ENCODE measurements around the gene TMC1. TPM values are rescaled to one million over a fixed set of nuclear protein-coding genes. Genes with fewer than 3 reads are reported as not detected.
"Not testable (repeated sequence)": the region's sequence is repeated elsewhere in the genome, so short reads cannot be mapped to it uniquely, and the experiment has no call there.

TMC1 gene
- total RNA-seq, 2 donors from 2014 or later: not detected

DNA sequence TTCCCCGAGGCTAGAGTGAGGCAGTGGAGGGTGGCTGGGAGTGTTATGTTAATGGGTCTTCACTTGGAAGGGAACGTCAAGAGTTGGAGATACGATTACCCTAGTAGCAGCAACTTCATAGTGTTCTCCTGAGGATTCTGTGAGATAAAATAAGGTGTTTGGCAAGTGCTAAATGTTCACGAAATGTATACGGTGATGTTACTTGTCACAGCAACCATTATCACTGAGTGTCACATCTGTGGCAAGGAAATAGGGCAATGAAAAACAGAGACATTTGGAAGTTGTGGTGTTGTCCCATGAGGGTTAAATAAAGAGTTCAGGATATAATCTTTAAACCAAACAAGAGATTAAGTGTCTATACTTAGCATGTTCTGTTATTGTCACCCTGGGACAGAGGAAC is 248.1 kb downstream of the TMC1 start:
- DNase-seq (ENCODE audit: low spot score): no peak
- Mint-ChIP-seq H3K27ac (no peak overlapping the region), H3K9me3 (no peaks in the 10 kb centered on the region), H3K27me3 (peaks cover 2 to 14% of the 10 kb centered on the region in 2 donors), H3K4me3 (no peak overlapping the region), H3K36me3 (no peaks in the 10 kb centered on the region), H3K4me1 (ENCODE audit: low read depth in 2 of 2) (no peaks in the 10 kb centered on the region)
- ATAC-seq: peak in 1 of 2 donors; percentile 17

GRCh38 chr9:72772661-72773060 is 251.3 kb downstream of the TMC1 start:
- no peak for DNase-seq (ENCODE audit: low spot score)
- no peaks in the 10 kb centered on the region for H3K4me1 Mint-ChIP-seq (ENCODE audit: low read depth in 2 of 2)
- H3K4me3 Mint-ChIP-seq: no peak overlapping the region
- H3K27ac Mint-ChIP-seq: no peak overlapping the region
- no peaks in the 10 kb centered on the region for H3K36me3 Mint-ChIP-seq
- H3K9me3 Mint-ChIP-seq: no peaks in the 10 kb centered on the region
- ATAC-seq: no peak
- H3K27me3 Mint-ChIP-seq: peaks cover 2 to 6% of the 10 kb centered on the region in 2 donors

DNA sequence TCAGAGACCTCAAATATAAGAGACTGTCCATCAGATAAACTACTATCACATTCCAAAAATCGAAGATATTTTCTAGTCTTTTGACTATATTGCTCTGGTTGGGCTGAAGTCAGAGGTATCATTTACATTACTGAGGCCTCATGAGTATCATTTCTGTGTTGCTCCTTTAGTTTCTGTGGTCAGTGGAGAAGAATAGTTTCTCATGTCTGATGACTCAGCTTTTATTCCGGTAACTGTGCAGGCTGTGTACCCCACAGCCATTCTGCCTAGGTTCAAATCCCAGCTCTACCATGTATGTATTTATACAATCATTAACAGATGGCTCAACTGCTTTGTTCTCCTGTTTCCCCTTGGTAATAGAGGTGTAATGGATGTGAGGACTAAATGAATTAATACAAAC is 252.2 kb downstream of the TMC1 start:
- no peaks in the 10 kb centered on the region for H3K4me1 Mint-ChIP-seq (ENCODE audit: low read depth in 2 of 2)
- H3K36me3 Mint-ChIP-seq: no peaks in the 10 kb centered on the region
- H3K9me3 Mint-ChIP-seq: no peaks in the 10 kb centered on the region
- H3K4me3 Mint-ChIP-seq: no peak overlapping the region
- DNase-seq (ENCODE audit: low spot score) (no peak), ATAC-seq (no peak)
- H3K27ac Mint-ChIP-seq: no peak overlapping the region
- peaks cover 2 to 12% of the 10 kb centered on the region in 2 donors for H3K27me3 Mint-ChIP-seq

GRCh38 chr9:72775570-72775969 is 254.2 kb downstream of the TMC1 start:
- no peaks in the 10 kb centered on the region for H3K4me1 Mint-ChIP-seq (ENCODE audit: low read depth in 2 of 2)
- ATAC-seq (no peak), DNase-seq (ENCODE audit: low spot score) (no peak)
- peaks cover 2 to 14% of the 10 kb centered on the region in 2 donors for H3K27me3 Mint-ChIP-seq
- H3K27ac Mint-ChIP-seq: no peak overlapping the region
- no peaks in the 10 kb centered on the region for H3K36me3 Mint-ChIP-seq
- H3K4me3 Mint-ChIP-seq: no peak overlapping the region
- peaks cover 3% of the 10 kb centered on the region for H3K9me3 Mint-ChIP-seq

- H3K27me3 Mint-ChIP-seq: peaks cover 0 to 25% of the 10 kb centered on the region in 2 donors
- no peak for DNase-seq (ENCODE audit: low spot score)
- H3K4me1 Mint-ChIP-seq (ENCODE audit: low read depth in 2 of 2): no peaks in the 10 kb centered on the region
- no peaks in the 10 kb centered on the region for H3K36me3 Mint-ChIP-seq
- peaks cover 3% of the 10 kb centered on the region for H3K9me3 Mint-ChIP-seq
- ATAC-seq: no peak
- H3K4me3 Mint-ChIP-seq: no peak overlapping the region
- H3K27ac Mint-ChIP-seq: no peak overlapping the region
Observed at GRCh38 chr9:72779614-72780013, 258.2 kb downstream of the TMC1 start.

DNA sequence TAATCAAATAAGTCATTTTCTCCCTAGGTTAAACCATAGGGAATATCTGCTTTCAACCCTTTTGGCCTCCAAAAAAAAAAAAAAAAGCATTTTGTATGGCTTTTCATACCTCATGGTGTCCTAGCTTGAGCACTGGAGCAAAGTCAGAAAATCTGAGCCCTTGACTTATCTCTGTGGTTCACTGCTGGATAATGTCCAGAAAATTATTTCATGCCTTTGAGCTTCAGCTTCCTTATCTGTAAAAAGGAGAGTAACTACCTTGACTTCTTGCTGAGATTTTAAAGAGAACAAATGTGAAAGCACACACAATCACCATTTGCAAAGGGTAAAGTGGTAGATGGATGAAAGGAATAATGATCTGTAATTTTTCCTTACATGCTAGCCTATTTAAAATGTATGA is 265.5 kb downstream of the TMC1 start:
- Mint-ChIP-seq H3K9me3 (peaks cover 4% of the 10 kb centered on the region), H3K4me3 (no peak overlapping the region), H3K36me3 (no peaks in the 10 kb centered on the region), H3K27me3 (peaks cover 0 to 11% of the 10 kb centered on the region in 2 donors), H3K4me1 (ENCODE audit: low read depth in 2 of 2) (no peaks in the 10 kb centered on the region), H3K27ac (no peak overlapping the region)
- DNase-seq (ENCODE audit: low spot score): no peak
- ATAC-seq: no peak

GRCh38 chr9:72788966-72789735 is 267.7 kb downstream of the TMC1 start:
- Mint-ChIP-seq H3K4me3 (no peak overlapping the region), H3K9me3 (peaks cover 5% of the 10 kb centered on the region), H3K4me1 (ENCODE audit: low read depth in 2 of 2) (no peaks in the 10 kb centered on the region), H3K27me3 (peaks cover 0 to 8% of the 10 kb centered on the region in 2 donors), H3K27ac (no peak overlapping the region), H3K36me3 (no peaks in the 10 kb centered on the region)
- no peak for ATAC-seq
- no peak for DNase-seq (ENCODE audit: low spot score)

DNA sequence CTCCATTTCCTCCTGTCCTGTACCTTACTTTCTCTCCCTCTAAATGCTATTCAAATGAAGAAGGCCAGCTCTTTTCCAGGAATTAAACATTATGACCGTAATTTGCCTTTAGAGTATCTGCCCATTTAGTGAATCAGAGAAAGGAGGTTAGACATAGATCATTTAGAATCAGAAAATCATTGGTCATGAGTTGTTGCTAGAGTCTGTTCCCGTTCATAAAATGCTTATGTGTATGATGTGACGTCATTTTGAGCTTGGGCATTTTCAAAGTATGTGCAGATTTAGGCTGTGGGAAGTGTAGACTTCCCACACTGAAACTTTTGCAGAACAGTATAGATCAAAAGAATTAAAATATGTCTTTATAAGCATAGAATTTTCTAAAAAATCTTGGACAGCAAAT is 268.5 kb downstream of the TMC1 start:
- no peak overlapping the region for H3K4me3 Mint-ChIP-seq
- peaks cover 0 to 13% of the 10 kb centered on the region in 2 donors for H3K27me3 Mint-ChIP-seq
- peaks cover 12% of the 10 kb centered on the region for H3K9me3 Mint-ChIP-seq

GRCh38 chr9:72790989-72791388 is 269.6 kb downstream of the TMC1 start:
- H3K27ac Mint-ChIP-seq: no peak overlapping the region

More for the DNA sequence above, 268.5 kb downstream of the TMC1 start:
- no peak overlapping the region for H3K27ac Mint-ChIP-seq
- H3K36me3 Mint-ChIP-seq: peaks cover 5% of the 10 kb centered on the region
- ATAC-seq (no peak), DNase-seq (ENCODE audit: low spot score) (no peak)
- H3K4me1 Mint-ChIP-seq (ENCODE audit: low read depth in 2 of 2): no peaks in the 10 kb centered on the region

DNA sequence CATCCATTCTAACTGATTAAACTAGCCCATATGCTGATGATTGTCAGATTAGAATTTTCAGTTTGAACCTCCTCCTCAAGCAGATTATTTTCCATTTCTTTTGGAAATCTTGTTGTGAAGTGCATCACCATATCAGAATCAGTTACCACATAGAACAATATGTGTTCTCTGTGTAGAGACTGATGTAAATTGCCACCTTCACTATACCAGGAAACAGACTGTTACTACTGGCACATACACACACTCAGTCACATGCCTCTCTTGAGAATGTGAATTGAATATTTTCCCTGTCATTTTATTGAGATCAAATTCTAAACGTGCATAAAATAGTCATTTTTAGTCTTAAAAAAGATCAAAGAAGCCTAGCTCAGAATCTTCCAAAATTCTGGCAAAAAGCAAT is 270.0 kb downstream of the TMC1 start:
- Mint-ChIP-seq H3K4me1 (ENCODE audit: low read depth in 2 of 2) (no peaks in the 10 kb centered on the region), H3K36me3 (peaks cover 9% of the 10 kb centered on the region), H3K27me3 (peaks cover 0 to 16% of the 10 kb centered on the region in 2 donors), H3K9me3 (peaks cover 18% of the 10 kb centered on the region), H3K4me3 (no peak overlapping the region), H3K27ac (no peak overlapping the region)
- no peak for ATAC-seq
- DNase-seq (ENCODE audit: low spot score): no peak

More at GRCh38 chr9:72790989-72791388, 269.6 kb downstream of the TMC1 start:
- H3K4me3 Mint-ChIP-seq: no peak overlapping the region
- DNase-seq (ENCODE audit: low spot score) (no peak), ATAC-seq (no peak)
- H3K27me3 Mint-ChIP-seq: peaks cover 0 to 16% of the 10 kb centered on the region in 2 donors
- peaks cover 9% of the 10 kb centered on the region for H3K36me3 Mint-ChIP-seq
- H3K4me1 Mint-ChIP-seq (ENCODE audit: low read depth in 2 of 2): no peaks in the 10 kb centered on the region
- peaks cover 16% of the 10 kb centered on the region for H3K9me3 Mint-ChIP-seq

DNA sequence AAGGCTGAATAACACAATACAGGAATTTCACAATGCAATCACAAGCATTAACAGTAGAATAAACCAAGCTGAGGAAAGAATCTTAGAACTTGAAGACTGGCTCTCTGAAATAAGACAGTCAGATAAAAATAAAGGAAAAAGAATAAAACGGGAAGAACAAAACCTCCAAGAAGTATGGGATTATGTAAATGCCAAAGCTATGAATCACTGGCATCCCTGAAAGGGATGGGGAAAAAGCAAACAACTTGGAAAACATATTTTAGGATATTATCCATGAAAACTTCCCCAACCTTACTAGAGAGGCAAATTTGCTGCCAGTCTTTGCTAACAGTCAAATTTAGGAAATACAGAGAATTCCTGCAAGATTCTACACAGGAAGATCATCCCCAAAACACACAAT is 273.5 kb downstream of the TMC1 start:
- no peak for ATAC-seq
- no peak overlapping the region for H3K4me3 Mint-ChIP-seq
- H3K27ac Mint-ChIP-seq: no peak overlapping the region
- H3K9me3 Mint-ChIP-seq: peaks cover 17% of the 10 kb centered on the region
- no peak for DNase-seq (ENCODE audit: low spot score)
- no peaks in the 10 kb centered on the region for H3K4me1 Mint-ChIP-seq (ENCODE audit: low read depth in 2 of 2)
- peaks cover 0 to 16% of the 10 kb centered on the region in 2 donors for H3K27me3 Mint-ChIP-seq
- H3K36me3 Mint-ChIP-seq: peaks cover 9% of the 10 kb centered on the region

GRCh38 chr9:72800328-72800994 is 279.1 kb downstream of the TMC1 start:
- ATAC-seq: no peak
- Mint-ChIP-seq H3K27ac (no peak overlapping the region), H3K4me3 (no peak overlapping the region)

GRCh38 chr9:72805238-72805637 is 283.8 kb downstream of the TMC1 start:
- DNase-seq (ENCODE audit: low spot score) (no peak), ATAC-seq (no peak)
- Mint-ChIP-seq H3K27me3 (peaks cover 2 to 15% of the 10 kb centered on the region in 2 donors), H3K27ac (no peak overlapping the region), H3K9me3 (no peaks in the 10 kb centered on the region), H3K4me1 (ENCODE audit: low read depth in 2 of 2) (no peaks in the 10 kb centered on the region), H3K36me3 (no peaks in the 10 kb centered on the region), H3K4me3 (no peak overlapping the region)

More at GRCh38 chr9:72800328-72800994, 279.1 kb downstream of the TMC1 start:
- H3K4me1 Mint-ChIP-seq (ENCODE audit: low read depth in 2 of 2): no peaks in the 10 kb centered on the region
- peaks cover 5% of the 10 kb centered on the region for H3K9me3 Mint-ChIP-seq
- H3K27me3 Mint-ChIP-seq: peaks cover 0 to 9% of the 10 kb centered on the region in 2 donors
- DNase-seq (ENCODE audit: low spot score): no peak
- H3K36me3 Mint-ChIP-seq: no peaks in the 10 kb centered on the region

GRCh38 chr9:72806313-72806809 is 285.0 kb downstream of the TMC1 start:
- not testable (repeated sequence) for DNase-seq (ENCODE audit: low spot score); H3K27ac Mint-ChIP-seq; H3K4me3 Mint-ChIP-seq; ATAC-seq; H3K9me3 Mint-ChIP-seq; H3K36me3 Mint-ChIP-seq; H3K4me1 Mint-ChIP-seq (ENCODE audit: low read depth in 2 of 2)
- peaks cover 2 to 15% of the 10 kb centered on the region in 2 donors for H3K27me3 Mint-ChIP-seq
